GM19351 (cell line): ENCODE data around the gene AXL.

Experiments
- ATAC-seq: cut with Tn5 transposase; IDR thresholded peaks from one replicate; pipeline ENCODE4 v1.9.1; 2021; ENCODE audit warnings: mild to moderate bottlenecking, moderate library complexity; ENCODE audit not compliant: unreplicated experiment

Gene AXL

GRCh38 chr19:41305927-41306793, 87.1 kb downstream of the AXL start:
- ATAC-seq = no peak

GRCh38 chr19:41307090-41307875, 88.3 kb downstream of the AXL start:
- no peak for ATAC-seq

- ATAC-seq = no peak
Observed at GRCh38 chr19:41307954-41308449, 89.0 kb downstream of the AXL start.

- ATAC-seq = no peak
Observed at GRCh38 chr19:41308450-41309179, 89.6 kb downstream of the AXL start.

GRCh38 chr19:41309180-41310032, 90.4 kb downstream of the AXL start:
- ATAC-seq = no peak

GRCh38 chr19:41310033-41310831, 91.2 kb downstream of the AXL start, which contains the start of gene CCDC97:
Gene CCDC97 (plus strand): TSS chr19:41310172. CDS start chr19:41310311, 139 bp downstream.
- peak; percentile 56 for ATAC-seq

- ATAC-seq = no peak
Observed at GRCh38 chr19:41311072-41311471, 92.0 kb downstream of the AXL start.
